A549 (cell line): Measurements from ENCODE around the gene CADM2.

Experiments used
- CTCF ChIP-seq: fragments of >200 bp; sonication (Bioruptor Twin); formaldehyde crosslinking; IDR thresholded peaks from 3 replicates; pipeline ENCODE4 v1.5.1; 2016
- EP300 ChIP-seq, 2 experiments: fragments of >200 bp; sonication (Bioruptor Twin); formaldehyde crosslinking; IDR thresholded peaks; 2 replicates in 1 of 2; 3 replicates in 1 of 2; pipeline ENCODE4 v1.6.1; 2016 to 2017
- NR3C1 ChIP-seq: fragments of >200 bp; sonication (Bioruptor Twin); formaldehyde crosslinking; IDR thresholded peaks from 3 replicates; pipeline ENCODE4 v1.6.1; 2017

- TF ChIP-seq CTCF (no peak), EP300 (IDR thresholded peaks at IDR 0.05) (no peak), NR3C1 (no peak)
Measured at GRCh38 chr3:84925571-84925970, 33.2 kb upstream of the CADM2 start.
